Measurements from ENCODE around the gene OSBP2. TPM values are rescaled to one million over a fixed set of nuclear protein-coding genes. Genes with fewer than 3 reads are reported as not detected.

OSBP2 gene
- total and polyA plus RNA-seq, 2 of the 13 experiments (the other 11 are each of a cell fraction or from before 2014, with no cell fraction given), result 5.0 to 7.7 TPM

DNA sequence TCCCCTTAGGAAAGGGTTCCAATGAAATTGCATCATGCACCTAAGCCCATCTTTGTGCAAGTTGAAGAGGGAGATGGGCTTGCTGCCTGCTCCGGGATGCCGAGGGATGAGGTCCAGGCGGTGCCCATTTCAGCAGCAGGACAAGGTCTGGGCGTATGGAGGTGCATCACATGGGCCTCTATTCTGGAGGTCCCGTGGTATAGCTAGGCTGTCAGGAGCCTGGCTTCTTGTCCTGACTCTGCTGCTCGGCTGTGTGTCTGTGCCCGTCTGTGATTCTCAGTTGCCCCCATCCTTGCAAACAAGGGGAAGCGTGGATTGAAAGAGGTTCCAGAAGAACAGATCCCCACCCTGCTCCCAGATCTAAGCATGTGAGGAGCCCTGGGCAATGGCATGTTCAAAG, 130.0 kb downstream of the OSBP2 start (continued):
- TF ChIP-seq, protein P1, sequence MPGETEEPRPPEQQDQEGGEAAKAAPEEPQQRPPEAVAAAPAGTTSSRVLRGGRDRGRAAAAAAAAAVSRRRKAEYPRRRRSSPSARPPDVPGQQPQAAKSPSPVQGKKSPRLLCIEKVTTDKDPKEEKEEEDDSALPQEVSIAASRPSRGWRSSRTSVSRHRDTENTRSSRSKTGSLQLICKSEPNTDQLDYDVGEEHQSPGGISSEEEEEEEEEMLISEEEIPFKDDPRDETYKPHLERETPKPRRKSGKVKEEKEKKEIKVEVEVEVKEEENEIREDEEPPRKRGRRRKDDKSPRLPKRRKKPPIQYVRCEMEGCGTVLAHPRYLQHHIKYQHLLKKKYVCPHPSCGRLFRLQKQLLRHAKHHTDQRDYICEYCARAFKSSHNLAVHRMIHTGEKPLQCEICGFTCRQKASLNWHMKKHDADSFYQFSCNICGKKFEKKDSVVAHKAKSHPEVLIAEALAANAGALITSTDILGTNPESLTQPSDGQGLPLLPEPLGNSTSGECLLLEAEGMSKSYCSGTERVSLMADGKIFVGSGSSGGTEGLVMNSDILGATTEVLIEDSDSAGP (CRISPR knock-in tag; IDR thresholded peaks at IDR 0.05; ENCODE audit: borderline replicate concordance), result no peak
- TF ChIP-seq ZNF672 (CRISPR knock-in tag; IDR thresholded peaks at IDR 0.05) (no peak), ESRRA (CRISPR knock-in tag; IDR thresholded peaks at IDR 0.05; ENCODE audit: low read depth) (no peak), ZBTB44 (CRISPR knock-in tag; IDR thresholded peaks at IDR 0.05) (no peak), ERF (CRISPR knock-in tag; IDR thresholded peaks at IDR 0.05) (no peak), NFATC3 (CRISPR knock-in tag; IDR thresholded peaks at IDR 0.05) (no peak), ZNF180 (CRISPR knock-in tag; IDR thresholded peaks at IDR 0.05; ENCODE audit: borderline replicate concordance, low read depth) (no peak), RFX5 (IDR thresholded peaks at IDR 0.05; ENCODE audit: low read depth, low read length) (no peak), ZNF766 (CRISPR knock-in tag; IDR thresholded peaks at IDR 0.05; ENCODE audit: borderline replicate concordance) (no peak), ZNF552 (CRISPR knock-in tag; IDR thresholded peaks at IDR 0.05; ENCODE audit: borderline replicate concordance) (no peak)
